Hypothalamus (tissue), 51 donors: ENCODE measurements around the gene SERINC5.
"Not testable (repeated sequence)": the region's sequence is repeated elsewhere in the genome, so short reads cannot be mapped to it uniquely, and the experiment has no call there.

Source experiments
- DNase-seq, 51 donors: peaks; one replicate each; lab custom pipeline; 2025; lab: John Stamatoyannopoulos, UW

The SERINC5 gene

DNA sequence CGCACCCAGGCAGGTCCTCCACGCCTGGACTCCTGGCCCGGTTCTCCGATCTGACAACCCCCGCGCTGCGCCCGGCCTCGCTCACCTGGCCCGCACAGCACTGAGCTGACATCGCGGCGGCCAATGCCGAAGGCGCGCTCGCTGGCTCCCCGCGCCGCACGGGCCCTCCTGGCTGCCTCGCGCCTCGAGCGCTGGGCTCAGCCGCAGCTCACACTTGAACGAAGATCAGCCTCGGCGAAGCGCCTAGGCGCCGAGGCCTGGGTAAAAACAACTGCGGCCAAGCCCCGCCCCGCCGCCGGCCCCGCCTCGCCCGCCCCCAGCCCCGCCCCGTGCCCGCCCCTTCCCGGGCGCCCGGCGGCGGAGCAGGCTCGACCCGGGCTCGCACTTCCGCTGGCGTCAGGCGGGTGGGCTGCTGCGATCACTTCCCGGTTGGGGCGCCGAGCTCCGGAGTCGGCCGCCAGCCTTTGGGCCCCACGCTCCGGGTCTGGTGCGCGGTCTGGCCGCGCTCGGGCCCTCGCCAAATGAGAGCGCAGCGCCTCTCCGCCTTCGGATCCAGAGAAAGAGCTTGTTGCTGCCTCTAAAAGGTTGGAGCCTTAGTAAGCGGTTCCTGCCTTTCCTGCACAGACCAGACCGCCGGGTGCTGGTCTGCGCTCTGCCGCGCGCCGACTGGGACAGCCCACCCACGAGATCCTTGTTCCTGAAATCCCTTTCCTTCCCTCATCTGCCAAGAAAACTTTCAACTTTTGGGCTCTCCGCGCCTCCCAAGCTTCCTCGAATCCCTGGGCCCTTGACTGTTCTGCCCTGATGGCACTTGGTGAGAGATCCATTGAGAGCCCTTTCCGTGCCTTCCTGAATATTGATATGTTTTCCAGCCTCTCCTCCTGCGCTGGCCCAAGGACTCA, at the start of gene SERINC5:
SERINC5 (minus strand) TSS at position 238 of the 902 bp plus-strand sequence; CDS start at position 112, 126 bp downstream.
- DNase-seq: peak; percentile 45 to 96 (median 83)

DNA sequence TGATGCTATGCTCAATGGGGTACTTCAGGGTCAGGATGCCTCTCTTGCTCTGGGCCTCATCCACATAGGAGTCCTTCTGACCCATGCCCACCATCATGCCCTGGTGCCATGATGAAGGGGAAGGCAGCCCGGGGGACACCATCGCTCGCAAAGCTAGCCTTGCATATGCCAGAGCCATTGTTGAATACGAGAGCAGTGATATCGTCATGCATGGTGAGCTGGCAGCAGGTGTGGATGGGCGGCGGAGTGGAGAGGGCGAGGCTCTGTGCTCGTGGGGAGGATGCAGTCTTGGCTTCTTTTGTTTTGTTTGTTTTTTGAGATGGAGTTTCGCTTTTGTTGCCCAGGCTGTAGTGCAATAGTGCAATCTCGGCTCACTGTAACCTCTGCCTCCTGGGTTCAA, 46.8 kb upstream of the SERINC5 start:
- DNase-seq: no peak

DNA sequence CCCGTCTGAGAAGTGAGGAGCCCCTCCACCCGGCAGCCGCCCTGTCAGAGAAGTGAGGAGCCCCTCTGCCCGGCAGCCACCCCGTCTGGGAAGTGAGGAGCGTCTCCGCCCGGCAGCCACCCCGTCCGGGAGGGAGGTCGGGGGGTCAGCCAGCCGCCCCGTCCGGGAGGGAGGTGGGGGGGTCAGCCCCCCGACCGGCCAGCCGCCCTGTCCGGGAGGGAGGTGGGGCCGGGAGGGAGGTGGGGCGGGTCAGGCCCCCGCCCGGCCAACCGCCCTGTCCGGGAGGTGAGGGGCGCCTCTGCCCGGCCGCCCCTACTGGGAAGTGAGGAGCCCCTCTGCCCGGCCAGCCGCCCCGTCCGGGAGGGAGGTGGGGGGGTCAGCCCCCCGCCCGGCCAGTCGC, 45.5 kb upstream of the SERINC5 start:
- DNase-seq: not testable (repeated sequence)

DNA sequence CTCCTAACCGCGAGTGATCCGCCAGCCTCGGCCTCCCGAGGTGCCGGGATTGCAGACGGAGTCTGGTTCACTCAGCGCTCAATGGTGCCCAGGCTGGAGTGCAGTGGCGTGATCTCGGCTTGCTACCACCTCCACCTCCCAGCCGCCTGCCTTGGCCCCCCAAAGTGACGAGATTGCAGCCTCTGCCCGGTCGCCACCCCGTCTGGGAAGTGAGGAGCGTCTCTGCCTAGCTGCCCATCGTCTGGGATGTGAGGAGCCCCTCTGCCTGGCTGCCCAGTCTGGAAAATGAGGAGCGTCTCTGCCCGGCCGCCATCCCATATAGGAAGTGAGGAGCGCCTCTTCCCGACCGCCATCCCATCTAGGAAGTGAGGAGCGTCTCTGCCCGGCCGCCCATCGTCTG, 44.9 kb upstream of the SERINC5 start:
- DNase-seq: not testable (repeated sequence)

DNA sequence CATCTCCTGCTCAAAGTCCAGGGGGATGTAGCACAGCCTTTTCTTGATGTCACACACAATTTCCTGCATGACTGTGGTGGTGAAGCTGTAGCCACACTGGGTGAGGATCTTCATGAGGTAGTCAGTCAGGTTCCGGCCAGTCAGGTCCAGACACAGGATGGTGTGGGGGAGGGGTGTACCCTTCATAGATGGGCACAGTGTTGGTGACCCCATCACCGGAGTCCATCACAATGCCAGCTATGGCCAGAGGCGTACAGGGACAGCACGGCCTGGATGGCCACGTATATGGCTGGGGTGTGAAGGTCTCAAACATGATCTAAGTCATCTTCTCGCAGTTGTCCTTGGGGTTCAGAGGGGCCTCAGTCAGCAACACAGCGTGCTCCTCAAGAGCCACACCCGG, 44.3 kb upstream of the SERINC5 start:
- DNase-seq: no peak

DNA sequence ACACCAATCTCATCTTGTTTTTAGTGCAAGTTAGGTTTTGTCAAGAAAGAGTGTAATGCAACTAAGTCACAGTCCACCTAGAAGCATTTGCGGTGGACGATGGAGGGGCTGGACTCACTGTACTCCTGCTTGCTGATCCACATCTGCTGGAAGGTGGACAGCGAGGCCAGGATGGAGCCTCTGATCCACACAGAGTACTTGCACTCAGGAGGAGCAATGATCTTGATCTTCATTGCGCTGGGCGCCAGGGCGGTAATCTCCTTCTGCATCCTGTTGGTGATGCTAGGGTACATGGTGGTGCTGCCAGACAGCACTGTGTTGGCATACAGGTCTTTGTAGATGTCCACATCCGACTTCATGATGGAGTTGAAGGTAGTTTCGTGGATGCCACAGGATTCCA, 43.8 kb upstream of the SERINC5 start:
- no peak for DNase-seq

DNA sequence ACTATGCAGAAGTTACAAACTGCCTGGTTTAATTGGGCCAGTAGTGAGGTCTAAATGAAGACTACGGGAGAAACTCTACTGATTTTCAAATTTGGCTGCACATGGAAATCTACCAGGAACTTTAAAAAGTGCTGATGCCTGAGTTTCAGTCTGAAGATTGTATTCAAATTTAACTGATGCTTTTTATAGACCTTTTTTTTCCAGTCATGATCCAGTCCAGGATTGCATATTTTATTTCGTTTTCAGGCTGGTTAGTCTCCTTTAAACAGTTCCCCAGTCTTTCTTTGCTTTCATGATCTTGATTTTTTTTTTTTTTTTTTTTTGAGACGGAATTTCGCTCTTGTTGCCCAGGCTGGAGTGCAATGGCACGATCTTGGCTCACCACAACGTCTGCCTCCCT, 40.3 kb upstream of the SERINC5 start:
- DNase-seq: no peak

DNA sequence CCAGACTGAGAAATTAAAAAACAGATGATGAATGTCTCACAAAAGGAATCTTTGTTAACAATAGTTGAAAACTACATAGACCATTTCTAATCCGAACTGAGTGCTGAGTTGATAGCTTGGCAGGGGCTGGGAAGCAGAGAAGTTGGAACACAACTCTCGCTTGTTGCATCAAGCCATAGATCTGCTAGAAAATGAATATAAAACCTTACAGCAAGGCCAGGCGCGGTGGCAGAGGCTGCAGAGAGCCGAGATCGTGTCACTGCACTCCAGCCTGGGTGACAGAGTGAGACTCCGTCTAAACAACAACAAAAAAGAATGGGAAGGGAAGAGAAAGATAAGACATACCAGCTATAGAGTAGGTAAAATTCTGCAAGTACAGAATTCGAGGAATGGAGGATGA, 35.9 kb upstream of the SERINC5 start:
- DNase-seq: no peak

DNA sequence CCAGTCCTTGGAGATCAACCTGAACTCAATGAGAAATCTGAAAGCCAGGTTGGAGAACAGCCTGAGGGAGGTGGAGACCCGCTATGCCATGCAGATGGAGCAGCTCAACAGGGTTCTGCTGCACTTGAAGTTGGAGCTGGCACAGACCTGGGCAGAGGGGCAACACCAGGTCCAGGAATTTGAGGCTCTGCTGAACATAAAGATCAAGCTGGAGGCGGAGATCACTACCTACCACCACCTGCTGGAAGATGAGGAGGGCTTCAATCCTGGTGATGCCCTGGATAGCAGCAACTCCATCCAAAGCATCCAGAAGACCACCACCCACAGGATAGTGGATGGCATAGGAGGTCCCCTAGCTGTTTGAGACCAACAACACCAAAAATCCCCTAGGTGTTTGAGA, 33.5 kb upstream of the SERINC5 start:
- no peak for DNase-seq

DNA sequence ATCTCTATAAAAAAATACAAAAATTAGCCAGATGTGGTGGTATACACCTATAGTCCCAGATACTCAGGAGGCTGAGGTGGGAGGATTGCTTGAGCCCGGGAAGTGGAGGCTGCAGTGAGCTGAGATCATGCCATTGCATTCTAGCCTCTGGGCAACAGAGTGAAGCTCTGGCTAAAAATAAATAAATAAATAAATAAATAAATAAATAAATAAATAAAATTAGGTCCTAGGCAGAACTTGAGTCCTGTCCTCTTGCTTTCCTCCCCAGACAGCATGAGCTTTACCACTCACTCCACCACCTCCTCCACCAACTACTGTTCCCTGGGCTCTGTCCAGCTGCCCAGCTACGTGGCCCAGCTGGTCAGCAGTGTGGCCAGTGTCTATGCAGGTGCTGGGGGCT, 32.3 kb upstream of the SERINC5 start:
- no peak for DNase-seq

DNA sequence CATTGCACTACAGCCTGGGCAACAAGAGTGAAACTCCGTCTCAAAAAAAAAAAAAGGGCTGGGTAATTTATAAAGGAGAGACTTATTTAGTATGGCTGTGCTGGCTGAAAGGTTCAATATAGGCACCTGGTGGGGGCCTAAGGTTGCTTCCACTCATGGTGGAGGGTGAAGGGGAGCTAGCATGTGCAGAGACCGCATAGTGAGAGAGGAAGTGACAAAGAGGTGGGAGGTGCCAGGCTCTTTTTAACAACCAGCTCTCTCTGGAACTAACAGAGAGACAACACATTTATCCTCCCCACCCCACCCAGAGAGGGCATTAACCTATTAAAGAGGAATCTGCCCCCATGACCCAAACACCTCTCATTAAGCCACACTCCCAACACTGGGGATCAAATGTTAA, 28.9 kb upstream of the SERINC5 start:
- no peak for DNase-seq

DNA sequence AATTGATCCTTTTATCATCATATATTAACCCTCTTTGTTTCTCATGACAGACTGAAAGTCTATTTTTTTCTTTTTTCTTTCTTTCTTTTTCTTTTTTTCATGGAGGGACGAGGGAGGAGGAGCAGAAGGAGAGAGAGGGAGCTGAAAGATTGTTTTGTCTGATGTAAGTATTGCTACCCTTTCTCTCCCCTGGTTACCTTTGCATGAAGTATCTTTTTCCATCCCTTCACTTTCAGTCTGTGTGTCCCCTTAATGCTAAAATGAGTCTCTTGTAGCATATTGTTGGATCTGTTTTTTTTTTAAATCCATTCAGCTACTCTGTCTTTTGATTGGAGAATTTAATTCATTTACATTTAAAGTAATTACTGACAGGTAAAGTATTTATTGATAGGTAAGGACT, 27.5 kb upstream of the SERINC5 start:
- no peak for DNase-seq

DNA sequence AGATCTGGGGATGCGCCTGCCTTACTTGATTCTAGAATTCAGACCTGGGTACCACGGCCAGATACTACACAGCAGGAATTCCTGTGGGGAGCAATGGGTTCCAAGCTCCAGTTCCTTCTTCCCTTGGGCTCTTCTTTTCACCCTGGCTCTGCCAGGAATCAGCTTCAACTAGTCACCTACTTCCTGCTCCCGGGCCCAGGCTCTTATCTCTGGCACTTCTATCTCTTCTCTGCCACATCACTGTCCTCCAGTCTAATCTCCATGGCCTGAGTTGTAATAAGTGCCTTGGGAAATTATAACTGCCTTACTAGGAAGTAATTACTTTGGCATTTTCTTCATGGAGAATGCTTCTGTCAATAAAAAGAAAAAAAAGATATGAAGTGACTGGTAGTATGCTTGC, 26.2 kb upstream of the SERINC5 start:
- no peak for DNase-seq

DNA sequence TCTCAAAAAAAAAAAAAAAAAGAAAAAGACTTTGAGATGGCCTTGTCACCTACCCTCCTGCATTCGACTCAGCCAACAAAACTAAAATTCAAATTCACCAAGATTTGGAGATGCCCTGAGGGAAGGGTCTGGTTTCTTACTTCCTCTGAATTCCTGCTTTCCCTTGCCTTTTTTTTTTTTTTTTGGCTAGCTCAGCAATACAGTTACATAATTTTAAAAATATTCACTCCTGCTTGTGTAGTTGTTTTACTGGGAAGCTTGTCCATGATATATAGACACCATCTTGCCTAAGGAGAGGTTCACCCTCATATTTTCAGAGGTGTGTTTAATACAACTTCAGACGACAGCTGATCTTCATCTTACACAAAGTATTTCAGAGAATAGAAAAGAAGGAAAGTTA, 21.3 kb upstream of the SERINC5 start:
- no peak for DNase-seq

DNA sequence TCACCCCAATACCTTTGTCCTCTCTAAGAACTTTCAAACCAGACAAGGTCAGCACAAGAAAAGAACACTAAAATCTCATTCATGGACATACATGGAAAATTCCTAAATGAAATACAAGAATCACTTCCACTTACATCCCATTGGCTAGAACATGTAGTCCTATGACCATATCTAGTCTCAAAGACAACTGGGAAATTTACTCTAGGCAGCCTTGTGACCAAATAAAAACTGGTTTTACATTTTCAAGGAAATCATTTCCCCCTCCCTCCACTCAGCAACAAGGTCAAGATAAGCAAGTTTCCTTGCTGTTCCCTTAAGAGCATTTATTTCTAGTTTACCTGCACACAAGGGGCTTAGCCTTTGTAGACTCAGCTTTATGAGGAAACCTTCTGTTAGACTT, 20.3 kb upstream of the SERINC5 start:
- no peak for DNase-seq

DNA sequence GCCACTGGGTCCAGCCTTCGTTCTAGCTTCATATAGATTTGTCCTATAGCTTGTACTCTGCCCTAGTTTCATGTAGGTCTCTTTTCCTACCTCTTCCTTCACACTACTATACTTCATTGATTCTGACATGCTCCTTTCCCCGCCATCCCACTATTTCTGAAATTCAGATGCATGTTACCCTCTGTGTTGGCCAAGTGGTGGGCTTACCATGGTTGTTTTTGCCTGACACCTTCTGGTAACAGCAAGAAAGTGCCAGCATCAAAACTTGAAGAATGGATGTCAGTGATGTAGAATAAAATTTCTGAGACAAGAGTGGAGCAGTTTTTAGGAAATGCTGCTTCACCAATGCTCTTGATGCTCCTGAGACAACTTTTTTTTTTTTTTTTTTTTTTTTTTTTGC, 19.5 kb upstream of the SERINC5 start:
- peak in 14 of 51 donors; percentile 0 to 42 (median 22) for DNase-seq

DNA sequence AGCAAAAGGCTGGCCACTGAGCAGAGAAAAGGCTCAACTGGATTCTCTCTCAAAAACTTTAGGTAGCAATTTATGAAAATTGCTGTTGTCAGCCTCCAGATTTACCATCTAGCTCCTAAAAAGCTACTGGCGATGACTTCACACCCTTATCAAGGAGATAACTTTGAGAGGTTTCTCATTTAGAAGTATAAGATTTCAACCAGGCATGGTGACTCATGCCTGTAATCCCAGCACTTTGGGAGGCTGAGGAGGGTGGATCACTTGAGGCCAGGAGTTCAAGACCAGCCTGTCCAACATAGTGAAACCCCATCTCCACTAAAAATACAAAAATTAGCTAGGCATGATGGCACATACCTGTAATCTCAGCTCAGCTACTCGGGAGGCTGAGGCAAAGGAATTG, 14.7 kb upstream of the SERINC5 start:
- not testable (repeated sequence) for DNase-seq

DNA sequence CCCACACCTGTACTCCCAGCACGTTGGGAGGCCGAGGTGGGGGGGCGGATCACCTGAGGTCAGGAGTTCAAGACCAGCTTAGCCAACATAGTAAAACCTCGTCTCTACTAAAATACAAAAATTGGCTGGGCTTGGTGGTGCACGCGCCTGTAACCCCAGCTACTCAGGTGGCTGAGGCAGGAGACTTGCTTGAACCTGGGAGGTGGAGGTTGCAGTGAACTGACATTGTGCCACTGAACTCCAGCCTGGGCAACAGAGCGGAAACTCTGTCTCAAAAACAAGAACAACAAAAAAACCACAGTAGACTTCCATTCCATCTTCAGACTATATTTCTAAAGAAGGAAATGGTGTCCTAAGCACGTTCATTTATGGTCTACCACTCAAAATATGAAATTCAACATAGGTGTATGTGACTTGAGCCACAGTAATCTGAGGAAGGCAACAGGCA, 14.2 kb upstream of the SERINC5 start:
- no peak for DNase-seq

DNA sequence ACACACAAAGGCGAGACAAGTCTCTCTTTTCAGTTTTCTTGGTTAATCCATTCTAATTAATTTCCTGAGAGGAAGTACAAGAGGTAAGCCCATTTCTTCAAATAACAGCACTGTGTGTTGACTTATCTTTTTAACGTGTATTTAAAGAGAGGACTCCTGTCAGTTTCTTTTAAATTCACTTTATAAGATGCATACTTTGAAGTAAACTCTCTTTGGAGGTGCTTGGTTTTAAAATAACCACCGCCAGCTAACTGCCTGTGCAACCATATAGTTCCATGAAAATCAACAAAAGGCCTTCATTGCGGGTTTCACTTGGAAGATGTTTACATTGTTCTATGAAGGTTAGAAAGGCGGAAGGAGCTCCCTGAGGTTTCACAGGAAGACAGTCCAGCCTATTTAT, 13.1 kb upstream of the SERINC5 start:
- DNase-seq: no peak

DNA sequence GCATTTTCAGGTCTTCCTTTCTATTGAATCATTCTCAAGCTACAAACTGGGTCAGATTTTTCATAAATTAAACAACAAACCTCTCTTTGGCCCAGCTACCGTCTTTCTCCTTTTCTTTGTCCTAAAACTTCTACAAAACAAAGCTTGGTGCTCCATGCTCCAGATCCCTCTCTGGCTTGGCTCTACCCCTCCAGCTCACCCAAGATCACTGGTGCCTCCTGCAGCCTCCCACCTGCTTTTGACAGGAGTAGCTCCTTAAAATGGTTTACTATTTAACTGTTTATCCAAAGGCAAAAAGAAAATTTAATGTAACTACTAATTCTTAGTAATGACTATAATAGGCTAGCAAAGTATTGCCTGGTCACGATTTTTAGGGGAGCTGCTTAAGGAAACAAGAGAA, 10.7 kb upstream of the SERINC5 start:
- DNase-seq: no peak

DNA sequence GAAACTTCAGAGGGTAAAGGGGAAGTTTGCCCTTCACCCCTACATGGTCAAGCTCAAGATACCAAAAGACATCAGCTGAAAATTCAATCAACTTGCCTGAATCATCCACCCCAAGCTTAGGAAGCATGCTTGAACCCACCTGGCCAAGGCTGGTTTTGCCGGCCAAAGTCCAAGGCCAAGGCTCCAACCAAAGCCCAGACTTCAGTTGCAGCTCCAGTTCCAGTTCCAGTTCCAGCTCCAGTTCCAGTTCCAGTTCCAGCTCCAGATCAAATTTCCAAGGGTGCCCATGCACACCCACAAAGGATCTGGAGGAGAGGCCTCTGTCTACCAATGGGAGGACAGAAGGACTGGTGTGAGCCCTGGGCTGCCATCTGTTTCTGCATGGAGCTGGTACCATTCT, 4.6 kb upstream of the SERINC5 start:
- DNase-seq: no peak

DNA sequence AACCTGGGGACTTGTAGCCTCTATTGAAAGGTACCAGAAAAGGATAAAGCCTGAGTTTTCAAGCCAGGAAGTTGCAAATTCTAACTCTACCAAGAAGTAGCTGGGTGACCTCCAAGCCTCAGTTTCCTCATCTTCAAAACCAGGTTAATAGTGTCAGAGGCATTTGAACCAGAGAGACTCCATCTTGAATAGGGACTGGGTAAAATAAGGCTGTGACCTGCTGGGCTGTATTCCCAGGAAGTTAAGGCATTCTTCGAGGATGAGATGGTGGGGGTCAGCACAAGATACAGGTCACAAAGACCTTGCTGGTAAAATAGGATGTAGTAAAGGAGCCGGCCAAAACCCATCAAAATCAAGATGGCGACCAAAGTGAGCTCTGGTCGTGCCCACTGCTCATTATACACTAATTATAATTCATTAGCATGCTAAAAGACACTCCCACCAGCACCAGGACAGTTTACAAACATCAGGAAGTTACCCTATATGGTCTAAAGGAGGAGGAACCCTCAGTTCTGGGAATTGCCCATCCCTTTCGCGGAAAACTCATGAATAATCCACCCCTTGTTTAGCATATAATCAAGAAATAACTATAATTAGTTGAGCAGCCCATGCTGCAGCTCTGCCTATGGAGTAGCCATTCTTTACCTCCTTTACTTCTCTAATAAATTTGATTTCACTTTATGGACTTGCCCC, 3.8 kb upstream of the SERINC5 start:
- DNase-seq: no peak
